GM21619 (cell line): Measurements from ENCODE around the gene TRMT2A.

Experiments used
- ATAC-seq: cut with Tn5 transposase; IDR thresholded peaks from one replicate; pipeline ENCODE4 v1.9.1; 2021; ENCODE audit not compliant: unreplicated experiment

The TRMT2A gene

DNA sequence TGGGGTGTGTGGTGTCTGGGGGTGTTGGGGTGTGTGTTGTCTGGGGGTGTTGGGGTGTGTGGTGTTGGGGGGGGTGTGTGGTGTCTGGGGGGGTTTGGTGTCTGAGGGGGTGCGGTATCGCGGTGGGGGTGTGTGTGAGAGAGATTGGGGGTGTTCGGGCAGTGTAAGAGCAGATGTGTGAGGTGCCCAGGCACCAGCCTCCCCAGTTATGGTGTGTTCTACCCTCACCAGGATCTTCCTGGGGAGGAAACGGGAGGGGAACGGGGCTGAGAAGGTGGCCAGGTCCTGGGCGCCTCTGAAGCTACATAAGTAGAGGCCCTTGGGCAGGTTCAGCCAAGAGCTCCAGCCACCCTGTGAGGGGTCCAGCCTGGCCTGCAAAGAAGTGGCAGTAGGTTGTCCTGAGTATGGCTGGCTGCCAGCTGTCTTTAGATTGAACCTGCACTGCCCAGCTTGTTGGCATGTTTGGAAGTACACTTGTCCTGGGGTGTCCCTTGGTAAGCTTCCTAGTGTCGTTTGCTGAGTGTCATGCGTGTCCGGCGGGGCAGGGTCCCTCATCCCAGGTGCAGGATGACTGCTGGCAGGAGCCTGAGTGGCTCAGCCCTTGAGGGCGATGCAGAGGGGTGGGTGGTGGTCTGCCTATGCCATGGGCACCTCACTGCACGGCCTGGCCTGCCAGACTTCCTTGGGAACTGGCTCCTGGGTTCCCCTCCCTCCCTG, 6.5 kb upstream of the TRMT2A start:
- no peak for ATAC-seq

DNA sequence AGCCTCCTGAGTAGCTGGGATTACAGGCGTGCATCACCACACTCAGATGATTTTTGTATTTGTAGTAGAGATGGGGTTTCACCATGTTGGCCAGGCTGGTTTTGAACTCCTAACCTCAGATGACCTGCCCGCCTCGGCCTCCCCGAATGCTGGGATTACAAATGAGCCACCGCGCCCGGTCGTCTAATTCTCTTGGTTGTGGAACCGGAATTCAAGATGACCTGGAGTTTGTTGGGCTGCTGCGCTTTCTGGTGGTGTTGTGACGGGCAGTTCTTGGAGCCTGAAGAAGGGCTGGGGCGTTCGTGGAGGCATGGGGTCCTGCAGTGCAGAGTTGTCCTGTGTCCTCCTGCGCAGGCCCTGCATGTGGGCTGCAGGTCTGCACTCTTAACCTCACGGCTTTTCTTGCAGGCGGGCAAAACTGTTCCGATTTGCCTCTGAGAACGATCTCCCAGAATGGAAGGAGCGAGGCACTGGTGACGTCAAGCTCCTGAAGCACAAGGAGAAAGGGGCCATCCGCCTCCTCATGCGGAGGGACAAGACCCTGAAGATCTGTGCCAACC, 4.9 kb upstream of the TRMT2A start:
- no peak for ATAC-seq

DNA sequence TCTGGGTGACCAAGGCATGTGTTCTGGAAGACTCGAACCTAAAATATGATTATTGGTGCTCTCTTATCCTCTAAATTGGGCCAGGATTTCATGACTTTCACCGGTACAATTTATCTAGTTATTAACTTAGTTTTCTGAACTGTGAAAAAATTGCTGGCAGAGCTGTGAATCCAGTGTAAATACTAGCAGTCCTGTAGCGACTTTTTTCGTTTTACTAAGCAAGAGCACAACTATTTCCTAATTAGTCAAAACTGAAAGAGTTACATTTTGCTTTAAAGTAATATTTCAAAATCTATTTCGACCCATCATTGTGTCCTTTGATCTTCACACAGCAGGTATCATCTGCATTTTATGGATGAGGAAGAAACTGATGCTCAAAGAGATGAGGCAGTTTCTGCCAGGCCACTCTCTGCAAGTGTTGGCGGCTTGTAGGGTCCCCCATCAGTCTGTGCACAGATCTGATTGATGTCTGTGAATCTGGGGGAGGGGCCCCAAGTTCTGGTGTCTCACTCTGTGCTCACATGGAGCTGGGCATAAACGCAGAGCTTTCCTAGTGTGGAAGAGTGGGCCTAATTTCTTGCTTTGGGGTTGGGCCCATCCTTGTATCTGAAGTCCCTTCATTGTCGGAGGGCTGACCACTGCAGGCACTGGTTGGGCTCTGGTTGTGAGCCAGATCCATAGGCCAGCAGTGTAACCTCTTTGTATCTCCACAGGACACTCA, 1.4 kb upstream of the TRMT2A start:
- ATAC-seq, result no peak

DNA sequence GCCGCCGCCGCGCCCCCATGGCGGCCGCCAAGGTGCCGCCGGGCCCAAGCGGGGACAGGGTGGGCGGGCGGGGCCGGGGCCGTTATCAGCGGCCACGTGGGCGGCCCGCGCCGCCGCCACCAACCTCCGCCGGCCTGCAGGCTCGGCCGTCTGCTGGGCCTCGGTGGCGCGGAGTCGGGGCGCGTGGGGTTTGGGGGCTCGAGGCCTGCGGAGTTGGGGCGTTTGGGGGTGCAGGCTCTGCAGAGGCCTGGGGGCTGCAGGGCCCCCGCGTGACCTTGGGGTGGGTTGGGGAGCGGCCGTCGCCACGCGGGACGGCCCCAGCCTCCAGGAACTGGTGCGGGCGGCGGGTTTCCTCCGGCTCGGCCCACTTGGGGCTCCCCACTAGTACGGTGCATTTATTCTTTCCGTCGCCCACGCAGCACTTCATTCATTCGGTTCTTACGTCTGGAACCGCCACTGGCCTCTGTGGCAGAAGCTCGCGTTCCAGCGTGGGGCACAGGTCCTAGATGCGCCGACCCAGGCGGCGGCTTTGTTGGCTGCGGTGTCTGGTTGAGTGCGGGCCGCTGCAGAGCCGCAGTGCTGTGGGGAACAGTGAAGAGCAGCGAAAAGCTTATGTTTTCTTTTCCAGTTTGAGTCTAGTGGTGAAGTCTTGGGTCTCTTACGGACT, 740 bp upstream of the TRMT2A start:
- ATAC-seq, result peak; percentile 14

DNA sequence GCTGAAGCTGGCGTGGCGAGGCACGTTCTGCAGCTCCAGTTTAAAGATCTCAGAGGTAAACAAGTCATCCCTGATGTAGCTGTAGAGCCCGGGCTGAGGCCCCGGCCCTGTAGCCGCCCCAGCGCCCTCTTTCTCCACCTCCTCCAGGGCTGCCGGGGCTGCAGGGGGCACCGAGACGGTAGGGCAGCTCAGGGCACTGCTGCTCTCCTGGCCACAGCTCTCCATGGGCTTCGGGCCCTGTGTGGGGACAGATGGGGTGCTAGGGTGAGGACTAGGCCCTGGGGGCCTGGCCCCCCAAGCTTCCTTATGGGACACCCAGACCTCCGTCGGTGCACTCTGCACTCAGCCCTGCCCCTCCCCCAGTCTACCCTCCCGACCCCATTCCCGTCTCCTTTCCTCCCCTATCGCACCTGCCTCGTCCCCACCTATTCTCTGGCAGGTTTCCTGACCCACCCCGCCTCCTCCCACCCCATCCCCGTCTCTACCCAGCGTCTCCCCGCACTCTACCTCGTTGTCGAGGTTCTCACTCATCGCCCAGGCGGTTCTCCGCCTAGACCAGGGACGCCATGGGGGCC, 563 bp downstream of the TRMT2A start:
- ATAC-seq, result no peak

DNA sequence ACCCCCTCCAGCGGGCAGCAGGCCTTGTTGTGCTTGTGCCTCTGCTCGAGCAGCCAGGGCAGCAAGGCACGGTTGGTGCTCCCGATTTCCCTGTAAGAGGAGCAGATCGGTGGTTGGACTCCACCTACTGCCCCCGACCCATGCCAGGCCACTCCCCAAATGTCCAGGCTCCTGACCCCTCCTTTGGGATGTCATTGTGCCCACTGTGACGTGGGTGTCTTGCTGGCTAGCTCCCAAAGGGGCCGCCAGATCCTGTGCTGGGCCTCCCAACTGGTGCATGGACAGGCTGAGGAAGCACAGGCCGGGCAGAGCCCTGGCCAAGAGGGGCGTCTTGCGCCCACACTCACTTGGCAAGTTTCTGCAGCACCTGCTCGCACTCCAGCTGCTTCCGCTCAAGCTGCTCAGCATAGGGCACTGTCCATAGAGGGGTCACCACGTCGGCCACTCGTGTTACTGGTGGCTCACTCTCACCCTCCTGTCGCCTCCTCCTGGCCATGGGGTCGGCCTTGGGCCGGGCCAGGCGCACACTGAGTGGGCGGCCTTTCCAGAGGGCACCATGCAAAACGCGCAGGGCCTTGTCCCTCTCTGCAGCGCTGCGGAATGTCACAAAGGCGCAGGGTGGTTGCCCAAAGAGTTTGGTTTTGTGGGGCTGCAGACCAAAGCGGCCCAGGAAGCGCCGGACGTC, 1.2 kb downstream of the TRMT2A start, which contains the start of gene RANBP1:
Gene RANBP1, plus strand, starts transcription at position 414 of the 685 bp plus-strand sequence. Its CDS starts 81 bp downstream, at position 495.
- ATAC-seq, result no peak

DNA sequence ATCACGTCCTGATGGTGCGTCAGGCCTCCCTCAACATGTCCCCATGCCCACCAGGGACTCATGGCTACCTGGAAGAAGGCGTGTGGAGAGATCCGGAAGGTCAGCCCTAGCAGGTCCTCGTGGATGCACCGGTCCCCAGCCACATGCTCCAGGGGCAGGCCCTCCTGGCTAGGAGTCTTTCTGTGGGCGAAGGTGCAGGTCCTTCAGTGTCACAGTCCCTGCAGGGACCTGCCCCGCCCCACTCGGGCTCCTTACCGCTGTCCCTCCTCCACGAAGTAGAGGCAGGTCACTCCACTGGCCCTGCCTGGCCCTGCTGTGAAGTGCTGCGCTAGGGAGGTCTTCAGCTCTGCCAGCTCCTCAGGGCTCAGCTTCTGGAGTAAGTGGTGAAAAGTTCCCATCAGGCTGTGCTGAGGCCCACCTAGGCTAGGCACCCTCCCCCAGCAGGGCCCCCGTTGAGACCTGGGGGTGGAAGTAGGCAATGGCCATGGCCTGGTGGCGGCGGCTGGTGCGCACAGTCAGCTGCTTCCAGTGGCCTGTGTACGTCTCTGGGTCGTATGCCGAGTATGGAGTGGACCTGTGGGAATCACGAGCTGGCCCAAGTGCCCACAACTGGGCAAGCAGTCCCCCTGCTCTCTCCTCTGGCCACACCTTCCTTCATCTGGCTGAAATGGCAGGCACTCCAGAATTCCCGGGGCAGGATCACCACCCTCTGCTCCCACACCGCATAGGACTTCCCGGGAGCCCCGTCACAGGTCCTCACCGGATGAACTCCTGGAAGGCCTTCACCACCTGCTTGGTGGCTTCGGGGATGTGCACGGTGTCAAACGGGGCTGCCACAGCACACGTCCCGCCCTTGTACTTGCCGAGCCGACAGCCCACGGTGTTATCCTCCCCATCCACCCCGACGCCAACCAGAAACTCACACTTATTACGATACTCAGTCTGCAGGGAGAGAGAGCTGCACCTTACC, 2.2 kb downstream of the TRMT2A start:
- no peak for ATAC-seq

DNA sequence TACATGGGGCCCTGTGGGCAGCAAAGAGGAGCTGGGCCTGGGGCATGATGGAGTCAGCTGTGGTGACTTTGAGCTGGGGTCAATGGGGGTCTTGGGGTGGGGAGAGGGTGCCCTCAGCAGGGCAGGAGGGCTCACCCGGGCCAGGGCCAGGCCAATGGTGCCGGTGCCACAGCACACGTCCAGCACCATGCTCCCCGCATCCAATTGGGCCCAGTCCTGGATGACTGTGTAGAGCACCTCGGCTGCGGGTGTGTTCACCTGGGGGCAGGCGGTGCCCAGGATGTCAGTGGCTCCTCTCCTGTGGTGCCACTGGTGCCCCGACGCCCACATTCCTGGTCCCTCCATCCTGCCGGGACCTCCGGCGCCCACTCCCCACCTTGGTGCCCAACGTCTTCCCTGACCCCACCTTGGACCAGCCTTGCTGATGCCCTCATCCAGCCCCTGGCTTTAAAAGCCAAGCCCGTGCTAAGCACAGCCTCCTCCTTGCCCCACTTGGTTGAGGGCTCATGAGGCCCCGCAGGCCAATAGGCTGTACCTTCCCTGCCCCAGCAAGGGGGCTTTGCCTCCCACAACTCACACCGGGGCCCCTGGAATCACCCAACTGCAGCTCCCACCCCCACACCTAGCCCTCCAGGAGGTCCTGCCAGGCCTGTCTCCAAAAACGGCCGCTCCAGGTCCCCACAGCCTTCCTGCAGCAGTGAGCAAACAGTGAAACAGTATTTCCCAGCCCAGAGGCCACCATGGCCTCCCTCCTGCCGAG, 3.3 kb downstream of the TRMT2A start:
- ATAC-seq, result no peak

DNA sequence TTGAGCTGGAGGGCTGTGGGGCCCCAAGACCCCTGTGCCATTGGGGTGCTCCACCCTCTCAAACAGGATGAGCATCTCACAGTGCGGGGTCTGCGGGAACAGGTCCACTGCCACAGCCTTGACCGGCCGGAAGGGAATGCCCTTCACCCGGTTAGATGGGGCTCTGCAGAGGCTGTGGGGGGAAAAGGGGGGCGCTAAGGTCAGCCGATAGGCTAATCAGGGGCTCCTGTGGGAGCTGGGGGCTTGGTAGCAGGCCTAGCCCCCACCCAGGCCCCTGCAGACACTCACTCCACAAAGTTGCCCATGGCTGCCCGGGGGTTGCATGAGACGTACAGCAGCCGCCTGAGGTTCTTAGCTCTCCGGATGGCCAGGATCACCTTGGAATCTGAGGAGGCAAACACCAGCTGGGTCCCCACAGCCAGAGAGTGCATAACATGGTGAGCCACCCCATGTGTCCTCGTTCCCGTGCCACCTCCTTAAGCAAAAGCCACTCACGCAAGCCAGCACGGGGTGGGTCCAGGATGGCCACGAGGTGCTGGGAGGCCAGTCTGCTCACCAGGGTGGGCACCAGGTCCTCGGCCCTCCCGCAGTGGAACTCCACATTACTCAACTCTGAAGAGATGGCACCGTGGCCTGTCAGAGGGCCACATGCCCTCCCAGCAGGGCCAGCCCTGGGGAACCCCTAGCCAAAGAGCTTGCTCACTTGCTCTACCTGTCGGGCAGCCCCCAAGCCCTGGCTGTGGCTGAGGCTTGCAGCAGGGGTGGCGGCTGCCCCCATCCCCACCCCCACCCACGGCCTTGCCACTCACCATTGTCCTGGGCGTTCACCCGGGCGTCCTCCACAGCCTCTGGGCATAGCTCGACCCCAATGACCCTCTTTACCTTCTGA, 4.2 kb downstream of the TRMT2A start:
- ATAC-seq, result no peak

DNA sequence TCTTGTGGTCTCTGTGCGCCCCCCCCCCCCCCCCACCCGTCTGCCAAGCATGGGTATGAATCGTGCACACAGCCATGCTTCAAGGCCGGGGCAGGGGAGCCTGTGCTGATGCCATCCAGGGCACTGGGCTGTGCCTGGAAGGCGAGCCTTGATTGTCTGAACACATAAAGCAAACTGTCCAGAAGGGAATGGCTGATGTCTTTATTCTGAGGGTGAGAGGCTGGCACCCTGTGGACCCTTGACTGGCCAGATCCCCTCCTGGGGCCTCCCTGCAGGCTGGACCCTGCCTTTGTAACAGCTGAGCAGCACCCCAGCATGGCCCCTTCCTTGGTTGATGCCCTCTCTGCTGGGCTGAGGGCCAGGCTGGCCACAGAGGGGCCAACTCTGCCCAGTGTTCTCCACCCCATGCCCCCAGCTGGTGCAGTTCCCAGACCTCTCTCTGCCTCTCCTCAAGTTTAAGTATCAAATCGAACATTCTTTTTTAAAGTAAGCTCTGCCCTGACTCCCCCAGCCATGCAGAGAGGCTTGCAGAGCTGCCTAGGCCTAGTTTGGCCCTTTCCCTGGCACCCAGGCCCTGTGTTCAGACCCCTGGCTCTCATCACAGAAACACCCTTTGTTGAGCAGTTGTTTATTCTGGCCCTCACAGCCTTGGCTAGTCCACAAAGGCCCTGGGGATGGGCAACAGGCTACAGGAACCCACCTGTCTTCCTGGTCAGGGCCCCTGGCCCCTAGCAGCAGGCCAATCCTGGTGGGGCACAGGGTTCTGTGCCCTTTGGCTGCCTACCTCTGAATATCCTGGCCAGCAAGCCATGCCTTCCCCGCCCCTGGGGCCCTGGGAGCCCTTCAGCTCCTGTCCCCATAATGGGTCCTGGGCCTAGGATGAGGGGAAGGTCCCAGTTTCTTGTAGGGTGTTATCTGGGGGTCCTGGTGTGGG, 5.1 kb downstream of the TRMT2A start:
- ATAC-seq, result no peak

DNA sequence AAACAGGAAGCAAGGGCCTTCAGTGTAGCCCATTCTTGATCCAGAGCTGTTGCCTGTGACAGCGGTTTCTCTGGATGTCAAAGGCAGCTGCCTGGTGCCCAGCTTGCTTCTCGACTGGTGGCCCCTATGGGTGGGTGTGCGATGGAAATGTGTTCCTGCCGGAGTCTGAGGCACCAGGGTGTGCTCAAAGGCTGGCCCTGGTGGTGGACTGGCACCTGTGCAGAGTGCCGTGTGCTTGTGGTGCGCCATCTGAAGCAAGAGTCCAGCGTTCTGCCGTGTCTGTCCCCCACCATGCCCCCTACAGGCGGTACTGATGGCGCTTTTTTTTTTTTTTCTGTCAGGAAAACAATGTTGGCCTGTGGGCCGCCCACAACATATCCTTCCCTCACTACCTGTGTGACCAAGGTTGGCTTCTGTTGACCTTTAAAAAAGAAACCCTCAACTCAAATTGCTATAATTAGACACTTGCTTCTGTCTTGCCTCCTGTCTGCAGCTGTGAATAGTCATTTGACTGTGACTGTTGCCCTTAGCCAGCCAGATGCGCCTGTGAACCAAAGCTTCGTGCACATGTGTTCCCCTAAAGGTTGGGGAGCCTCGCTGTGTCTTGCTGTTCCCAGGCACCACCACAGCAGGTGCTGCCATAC, 5.9 kb downstream of the TRMT2A start:
- no peak for ATAC-seq

DNA sequence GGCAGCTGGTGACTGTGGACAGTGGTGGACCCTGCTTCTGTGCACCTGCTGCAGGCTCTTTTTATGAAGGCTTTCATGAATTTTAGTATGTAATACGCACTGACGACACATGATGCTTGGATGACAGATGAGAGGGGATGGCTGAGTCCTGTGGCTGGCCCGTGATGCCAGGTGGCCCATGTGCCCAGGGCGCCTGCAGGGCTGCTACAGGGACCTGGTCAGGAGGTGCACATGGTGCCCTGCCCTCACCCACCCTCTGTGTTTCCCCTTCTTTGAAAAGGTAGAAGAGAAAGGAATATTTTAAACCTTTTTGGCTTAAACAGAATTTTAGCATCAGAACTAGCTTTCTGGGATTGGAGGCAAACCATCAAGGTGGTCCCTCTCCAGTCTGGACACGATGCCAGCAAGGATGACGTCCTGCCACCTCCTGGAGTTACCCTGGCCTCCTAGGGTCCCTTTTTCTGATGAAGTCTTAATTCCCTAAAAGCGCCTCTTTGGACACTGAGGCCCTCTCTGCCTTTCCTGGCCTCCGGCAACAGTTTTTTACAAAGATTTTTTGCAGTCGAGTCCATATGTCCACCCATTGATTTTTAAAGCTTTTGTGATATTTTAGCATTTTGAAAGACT, 6.6 kb downstream of the TRMT2A start:
- ATAC-seq, result no peak

DNA sequence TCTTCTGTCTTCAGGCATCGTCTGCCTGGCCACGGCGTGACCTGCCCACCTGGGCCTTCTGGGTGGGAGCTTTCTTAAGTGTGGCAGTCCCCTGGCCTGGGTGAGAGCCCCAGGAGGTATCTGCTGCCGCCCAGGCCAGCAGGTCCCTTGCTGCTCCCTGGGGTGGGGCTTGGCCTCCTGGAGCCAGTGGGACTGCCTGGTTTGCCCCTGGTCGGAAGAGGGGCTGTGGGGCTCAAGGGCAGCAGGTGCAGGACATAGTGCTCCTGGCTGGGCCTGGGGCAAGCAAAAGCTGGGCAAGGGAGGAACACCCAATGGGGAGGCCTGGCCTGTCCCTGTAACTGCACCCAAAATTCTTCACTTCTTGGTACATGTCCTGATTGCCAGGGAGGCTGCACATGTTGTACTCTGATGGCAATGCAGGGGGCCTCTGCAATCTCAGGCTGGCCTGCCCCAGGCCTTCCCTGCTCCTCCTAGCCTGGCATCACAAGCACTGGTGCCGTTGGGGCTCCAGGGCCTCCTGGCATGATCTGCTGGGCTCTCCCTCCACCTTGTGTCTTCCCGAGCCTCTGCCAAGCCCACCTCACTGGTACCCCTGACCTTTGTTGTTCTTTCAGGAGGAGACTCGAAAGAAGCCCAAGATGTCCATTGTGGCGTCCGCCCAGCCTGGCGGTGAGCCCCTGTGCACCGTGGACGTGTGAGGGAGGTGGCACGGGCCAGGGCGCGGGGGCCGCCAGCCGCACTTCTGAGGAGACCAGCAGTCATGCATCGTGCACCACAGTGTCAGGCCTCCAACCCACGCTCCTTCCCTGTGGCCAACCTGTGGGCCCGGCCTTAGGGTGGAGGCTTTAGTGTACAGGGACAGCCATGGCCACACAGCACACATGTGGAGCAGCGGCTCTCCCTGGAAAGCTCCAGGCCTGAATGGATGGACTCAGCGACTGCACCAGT, 7.3 kb downstream of the TRMT2A start:
- no peak for ATAC-seq

DNA sequence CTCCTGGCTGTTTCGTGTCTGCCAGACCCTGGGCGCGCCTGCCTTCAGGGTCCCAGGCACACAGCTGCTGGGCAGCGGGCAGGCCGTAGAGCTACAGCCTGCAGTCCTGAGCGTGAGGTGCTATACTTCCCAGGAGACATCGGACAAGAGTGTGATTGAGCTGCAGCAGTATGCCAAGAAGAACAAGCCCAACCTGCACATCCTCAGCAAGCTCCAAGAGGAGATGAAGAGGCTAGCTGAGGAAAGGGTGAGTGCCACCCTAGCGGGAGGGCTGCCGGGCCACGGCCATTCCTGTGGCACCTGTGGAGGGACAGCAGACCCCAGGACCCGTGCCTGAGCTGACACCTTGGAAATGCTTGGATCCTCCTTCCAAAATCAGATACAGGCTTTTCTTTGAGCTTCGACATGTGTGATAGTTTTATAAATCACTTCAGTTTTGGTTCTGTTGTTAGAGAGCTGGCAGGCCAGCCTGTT, 8.2 kb downstream of the TRMT2A start:
- ATAC-seq, result no peak
